ENCODE results near the gene CTSW. TPM values are rescaled to one million over a fixed set of nuclear protein-coding genes. Genes with fewer than 3 reads are reported as not detected.
A peak's percentile ranks its signal among the peaks of the same experiment; 100 is the strongest.

CTSW gene
- total RNA-seq, 1 experiment from 2014 or later, result not detected

- peaks cover 30% of the 10 kb centered on the region for H3K4me1 ChIP-seq (ENCODE audit: control insufficient read depth, insufficient read depth, low read length)
- H3K4me3 ChIP-seq (ENCODE audit: low read depth in 2 of 2, low read length in 2 of 2), result no peak overlapping the region
- intact Hi-C loops (cut with micrococcal nuclease; ENCODE audit: unreplicated experiment) (no loop called here), in situ Hi-C loops (cut with HindIII; ENCODE audit: low pct_unique_long_range_greater_than_20kb, low sequenced_read_pairs) (no loop called here)
- CTCF ChIA-PET, result no interaction called here
- BruUV-seq (replicated peaks), result no TSS peak
- ATAC-seq (no peak), DNase-seq (ENCODE audit: low read depth, low spot score) (no peak)
- TF ChIP-seq POLR2AphosphoS5 (IDR thresholded peaks at IDR 0.05; ENCODE audit: low read depth, low read length), result peak; percentile 22; the same call in 1 of the 2 replicates
- TF ChIP-seq TCF7L2 (IDR thresholded peaks at IDR 0.05; ENCODE audit: low read depth, low read length), result no peak
- POLR2A ChIA-PET, result no interaction called here
- no peak overlapping the region for H3K27ac ChIP-seq (ENCODE audit: low read length)
- H3K36me3 ChIP-seq (ENCODE audit: control insufficient read depth, insufficient read depth, low read length), result peaks cover 2% of the 10 kb centered on the region
- H3K9me3 ChIP-seq (ENCODE audit: control insufficient read depth, insufficient read depth, low read depth, low read length), result no peaks in the 10 kb centered on the region
- H3K27me3 ChIP-seq (ENCODE audit: control insufficient read depth, insufficient read depth, low read length), result no peaks in the 10 kb centered on the region
These were observed 15.5 kb upstream of the CTSW start for GRCh38 chr11:65863889-65864705.

DNA sequence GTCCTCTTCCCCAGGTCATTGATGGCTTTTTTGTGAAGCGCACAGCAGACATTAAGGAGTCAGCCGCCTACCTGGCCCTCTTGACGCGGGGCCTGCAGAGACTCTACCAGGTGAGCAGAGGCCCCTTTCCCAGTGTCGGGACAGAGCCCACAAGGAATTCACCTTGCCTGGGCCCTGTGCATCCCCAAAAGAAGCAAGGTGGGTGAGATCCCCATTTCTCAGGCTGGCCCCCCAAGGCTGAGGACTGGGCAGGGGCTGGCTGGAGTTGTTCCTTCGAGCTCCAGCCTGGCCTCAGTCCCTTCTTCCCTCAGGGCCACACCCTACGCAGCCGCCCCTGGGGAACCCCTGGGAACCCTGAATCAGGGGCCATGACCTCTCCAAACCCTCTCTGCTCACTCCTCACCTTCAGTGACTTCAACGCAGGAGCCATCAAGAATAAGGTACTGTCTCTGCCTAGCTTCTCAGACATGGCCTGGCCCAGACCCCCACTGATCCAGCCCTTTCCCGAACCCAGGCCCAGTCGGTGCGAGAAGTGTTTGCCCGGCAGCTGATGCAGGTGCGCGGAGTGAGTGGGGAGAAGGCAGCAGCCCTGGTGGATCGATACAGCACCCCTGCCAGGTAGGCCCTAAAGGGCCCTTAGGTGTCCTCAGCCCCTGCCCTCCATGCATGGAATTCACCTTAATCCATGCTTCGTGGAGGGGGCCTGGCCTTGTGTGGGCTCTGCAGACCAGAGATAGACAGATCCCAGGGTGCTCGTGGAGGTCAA is 14.7 kb upstream of the CTSW start:
- Histone ChIP-seq H3K27ac (ENCODE audit: low read length) (no peak overlapping the region), H3K4me3 (ENCODE audit: low read depth in 2 of 2, low read length in 2 of 2) (no peak overlapping the region), H3K36me3 (ENCODE audit: control insufficient read depth, insufficient read depth, low read length) (peaks cover 2% of the 10 kb centered on the region), H3K27me3 (ENCODE audit: control insufficient read depth, insufficient read depth, low read length) (no peaks in the 10 kb centered on the region), H3K4me1 (ENCODE audit: control insufficient read depth, insufficient read depth, low read length) (peaks cover 27% of the 10 kb centered on the region), H3K9me3 (ENCODE audit: control insufficient read depth, insufficient read depth, low read depth, low read length) (no peaks in the 10 kb centered on the region)
- no peak for DNase-seq (ENCODE audit: low read depth, low spot score)
- TF ChIP-seq SIN3A (IDR thresholded peaks at IDR 0.05; ENCODE audit: borderline replicate concordance, insufficient read depth, low read depth, low read length), result no peak
- no peak for TF ChIP-seq TCF7L2 (IDR thresholded peaks at IDR 0.05; ENCODE audit: low read depth, low read length)
- no peak for TF ChIP-seq REST (IDR thresholded peaks at IDR 0.05; ENCODE audit: insufficient read depth in 1 of 2, low read depth in 2 of 2, low read length in 1 of 2)
- TF ChIP-seq, protein P1, sequence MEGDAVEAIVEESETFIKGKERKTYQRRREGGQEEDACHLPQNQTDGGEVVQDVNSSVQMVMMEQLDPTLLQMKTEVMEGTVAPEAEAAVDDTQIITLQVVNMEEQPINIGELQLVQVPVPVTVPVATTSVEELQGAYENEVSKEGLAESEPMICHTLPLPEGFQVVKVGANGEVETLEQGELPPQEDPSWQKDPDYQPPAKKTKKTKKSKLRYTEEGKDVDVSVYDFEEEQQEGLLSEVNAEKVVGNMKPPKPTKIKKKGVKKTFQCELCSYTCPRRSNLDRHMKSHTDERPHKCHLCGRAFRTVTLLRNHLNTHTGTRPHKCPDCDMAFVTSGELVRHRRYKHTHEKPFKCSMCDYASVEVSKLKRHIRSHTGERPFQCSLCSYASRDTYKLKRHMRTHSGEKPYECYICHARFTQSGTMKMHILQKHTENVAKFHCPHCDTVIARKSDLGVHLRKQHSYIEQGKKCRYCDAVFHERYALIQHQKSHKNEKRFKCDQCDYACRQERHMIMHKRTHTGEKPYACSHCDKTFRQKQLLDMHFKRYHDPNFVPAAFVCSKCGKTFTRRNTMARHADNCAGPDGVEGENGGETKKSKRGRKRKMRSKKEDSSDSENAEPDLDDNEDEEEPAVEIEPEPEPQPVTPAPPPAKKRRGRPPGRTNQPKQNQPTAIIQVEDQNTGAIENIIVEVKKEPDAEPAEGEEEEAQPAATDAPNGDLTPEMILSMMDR (IDR thresholded peaks at IDR 0.05), result no peak
- no peak for TF ChIP-seq POLR2AphosphoS5 (IDR thresholded peaks at IDR 0.05; ENCODE audit: low read depth, low read length)
- intact Hi-C loops (cut with micrococcal nuclease; ENCODE audit: unreplicated experiment) (no loop called here), in situ Hi-C loops (cut with HindIII; ENCODE audit: low pct_unique_long_range_greater_than_20kb, low sequenced_read_pairs) (no loop called here)
- ATAC-seq, result no peak
- ChIA-PET CTCF (no interaction called here), POLR2A (no interaction called here)
- BruUV-seq (replicated peaks), result no TSS peak

All from Panc1 (cell line).